Gastrocnemius medialis (tissue), 4 donors: Measurements from ENCODE around the gene LGMN. TPM values are rescaled to one million over a fixed set of nuclear protein-coding genes. Genes with fewer than 3 reads are reported as not detected.

Experiments used
- ATAC-seq, 2 donors: fragments of 150-250 bp; one replicate each; pipeline ENCODE4 v1.9.1; 2016
- DNase-seq, 2 donors: peaks; one replicate each; pipeline ENCODE4 v3.0.0-alpha.2; 2019
- H3K27ac ChIP-seq, 4 donors: fragments of 200-600 bp; sonication (generic); 1 replicate in 1 of 4; 2 replicates in 3 of 4; pipeline ENCODE4 v1.5.1; 2016 to 2018; ENCODE audit warnings: mild to moderate bottlenecking in 2 of 4, moderate library complexity in 1 of 4
- H3K27me3 ChIP-seq, 3 donors: fragments of 200-600 bp; sonication (generic) in 2 of 3; 1 replicate in 1 of 3; 2 replicates in 2 of 3; pipeline versions ENCODE4 v1.5.1 to v1.6.0; 2016 to 2019; ENCODE audit warnings: mild to moderate bottlenecking in 1 of 3, moderate library complexity in 1 of 3
- H3K36me3 ChIP-seq, 2 donors: fragments of 200-600 bp; sonication (generic) in 1 of 2; one replicate each; pipeline ENCODE4 v1.5.1; 2017 to 2018
- H3K4me1 ChIP-seq, 2 donors: fragments of 200-600 bp; sonication (generic) in 1 of 2; one replicate each; pipeline ENCODE4 v1.5.1; 2016 to 2017; ENCODE audit warnings: mild to moderate bottlenecking in 2 of 2
- H3K4me3 ChIP-seq, 4 donors: fragments of 200-600 bp; sonication (generic) in 3 of 4; 1 replicate in 1 of 4; 2 replicates in 3 of 4; pipeline ENCODE4 v1.5.1; 2016 to 2019; ENCODE audit warnings: mild to moderate bottlenecking in 2 of 4
- H3K9me3 ChIP-seq, 3 donors: fragments of 200-600 bp; sonication (generic) in 2 of 3; 1 replicate in 1 of 3; 2 replicates in 2 of 3; pipeline ENCODE4 v1.5.1; 2016 to 2019
- POLR2A ChIP-seq, 2 donors: fragments of 450-650 bp; IDR thresholded peaks; one replicate each; pipeline ENCODE4 v1.6.1; 2017; ENCODE audit warnings: antibody characterized with exemption in 2 of 2, mild to moderate bottlenecking in 2 of 2, moderate library complexity in 2 of 2
- in situ Hi-C, 4 donors: fragments of 200-750 bp; cut with MboI; loops; one replicate each; pipeline versions ENCODE4 v1.15.0 to v1.8.0; 2017; ENCODE audit warnings: low sequenced_read_pairs in 4 of 4
- intact Hi-C: fragments of 100-400 bp; cut with DNase I; formaldehyde crosslinking; loops from one replicate; pipeline ENCODE4 v1.15.1; 2023; ENCODE audit warnings: low total_unique reads
- total RNA-seq, 4 donors: library from RNA; depleted of rRNA; stranded (reverse); fragments of >200 nt; gene quantifications; one replicate each; pipeline versions ENCODE4 v1.1.0 to v1.2.3, GENCODE V29; 2016
- TF ChIP-seq, protein P1 (sequence below), 5 experiments: fragments of 450-650 bp in 3 of 5; fragments of 200-600 bp in 2 of 5; sonication (generic) in 2 of 5; IDR thresholded peaks in 4 of 5; conservative IDR thresholded peaks in 1 of 5; 1 replicate in 4 of 5; 2 replicates in 1 of 5; pipeline ENCODE4 v1.5.1; 2016 to 2019; ENCODE audit warnings: antibody characterized with exemption in 5 of 5, mild to moderate bottlenecking in 3 of 5, moderate library complexity in 3 of 5

LGMN gene
- total RNA-seq, 4 donors from 2014 or later: 53.5 to 78.5 (median 62.8) TPM

- Histone ChIP-seq H3K4me3 (peak overlapping the region in 3 of 4 donors; percentile 28 to 40 (median 39)), H3K4me1 (peaks cover 0 to 6% of the 10 kb centered on the region in 2 donors), H3K27ac (peak overlapping the region in 1 of 4 donors; percentile 27), H3K36me3 (no peaks in the 10 kb centered on the region), H3K27me3 (peaks cover 0 to 3% (median 0%) of the 10 kb centered on the region in 3 donors), H3K9me3 (no peaks in the 10 kb centered on the region)
- intact Hi-C loops: no loop called here
- peak in 1 of 2 donors; percentile 19 for TF ChIP-seq POLR2A (IDR thresholded peaks at IDR 0.05)
- TF ChIP-seq, protein P1, sequence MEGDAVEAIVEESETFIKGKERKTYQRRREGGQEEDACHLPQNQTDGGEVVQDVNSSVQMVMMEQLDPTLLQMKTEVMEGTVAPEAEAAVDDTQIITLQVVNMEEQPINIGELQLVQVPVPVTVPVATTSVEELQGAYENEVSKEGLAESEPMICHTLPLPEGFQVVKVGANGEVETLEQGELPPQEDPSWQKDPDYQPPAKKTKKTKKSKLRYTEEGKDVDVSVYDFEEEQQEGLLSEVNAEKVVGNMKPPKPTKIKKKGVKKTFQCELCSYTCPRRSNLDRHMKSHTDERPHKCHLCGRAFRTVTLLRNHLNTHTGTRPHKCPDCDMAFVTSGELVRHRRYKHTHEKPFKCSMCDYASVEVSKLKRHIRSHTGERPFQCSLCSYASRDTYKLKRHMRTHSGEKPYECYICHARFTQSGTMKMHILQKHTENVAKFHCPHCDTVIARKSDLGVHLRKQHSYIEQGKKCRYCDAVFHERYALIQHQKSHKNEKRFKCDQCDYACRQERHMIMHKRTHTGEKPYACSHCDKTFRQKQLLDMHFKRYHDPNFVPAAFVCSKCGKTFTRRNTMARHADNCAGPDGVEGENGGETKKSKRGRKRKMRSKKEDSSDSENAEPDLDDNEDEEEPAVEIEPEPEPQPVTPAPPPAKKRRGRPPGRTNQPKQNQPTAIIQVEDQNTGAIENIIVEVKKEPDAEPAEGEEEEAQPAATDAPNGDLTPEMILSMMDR (IDR thresholded peaks at IDR 0.05 in 4 of 5, conservative IDR thresholded peaks at IDR 0.05 in 1 of 5): no peak
- DNase-seq: no peak
- in situ Hi-C loops: no loop called here
- no peak for ATAC-seq
These were observed 60.6 kb downstream of the LGMN start for GRCh38 chr14:92687681-92688433.

- ATAC-seq: peak in 1 of 2 donors; percentile 41
These were observed 61.5 kb downstream of the LGMN start for GRCh38 chr14:92686900-92687427.

DNA sequence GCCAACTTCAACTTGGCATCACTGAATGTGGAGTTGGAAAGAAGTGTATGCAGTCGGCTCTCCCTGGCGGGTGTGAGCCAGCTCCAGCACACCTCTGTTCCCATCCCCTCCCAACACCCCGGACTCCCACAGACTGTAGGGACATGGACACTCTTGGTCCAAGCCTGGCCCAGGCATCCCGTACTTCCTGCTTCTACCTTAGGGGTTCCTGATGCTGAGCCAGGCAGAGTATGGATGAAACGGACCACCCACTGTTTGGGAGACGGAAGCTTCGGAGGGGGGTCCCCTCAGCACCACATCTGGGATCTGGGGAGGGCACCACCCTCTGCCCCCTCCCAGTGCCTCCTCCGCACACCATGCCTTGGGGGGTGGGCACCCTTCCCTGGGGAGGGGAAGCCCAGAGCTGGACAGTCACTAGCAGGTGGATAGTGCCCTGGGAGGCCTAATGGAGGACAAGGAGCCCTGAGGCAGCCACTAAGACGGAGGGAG is 62.0 kb downstream of the LGMN start:
- H3K27ac ChIP-seq: no peak overlapping the region
- H3K4me3 ChIP-seq: peak overlapping the region in 1 of 4 donors; percentile 40
- in situ Hi-C loops: no loop called here
- ATAC-seq: no peak
- DNase-seq: no peak
- intact Hi-C loops: no loop called here
- no peaks in the 10 kb centered on the region for H3K36me3 ChIP-seq
- H3K9me3 ChIP-seq: no peaks in the 10 kb centered on the region
- peaks cover 0 to 3% (median 0%) of the 10 kb centered on the region in 3 donors for H3K27me3 ChIP-seq
- no peaks in the 10 kb centered on the region for H3K4me1 ChIP-seq
- TF ChIP-seq, protein P1 (IDR thresholded peaks at IDR 0.05 in 4 of 5, conservative IDR thresholded peaks at IDR 0.05 in 1 of 5): no peak
- no peak for TF ChIP-seq POLR2A (IDR thresholded peaks at IDR 0.05)

More at GRCh38 chr14:92686900-92687427, 61.5 kb downstream of the LGMN start:
- Histone ChIP-seq H3K27ac (no peak overlapping the region), H3K36me3 (no peaks in the 10 kb centered on the region), H3K4me1 (no peaks in the 10 kb centered on the region), H3K9me3 (no peaks in the 10 kb centered on the region), H3K27me3 (peaks cover 0 to 3% (median 0%) of the 10 kb centered on the region in 3 donors), H3K4me3 (peak overlapping the region in 3 of 4 donors; percentile 28 to 40 (median 39))
- DNase-seq: no peak
- in situ Hi-C loops: no loop called here
- no peak for TF ChIP-seq POLR2A (IDR thresholded peaks at IDR 0.05)
- TF ChIP-seq, protein P1 (IDR thresholded peaks at IDR 0.05 in 4 of 5, conservative IDR thresholded peaks at IDR 0.05 in 1 of 5): peak in 4 of 5 experiments; percentile 64 to 99 (median 88)
- intact Hi-C loops: no loop called here

DNA sequence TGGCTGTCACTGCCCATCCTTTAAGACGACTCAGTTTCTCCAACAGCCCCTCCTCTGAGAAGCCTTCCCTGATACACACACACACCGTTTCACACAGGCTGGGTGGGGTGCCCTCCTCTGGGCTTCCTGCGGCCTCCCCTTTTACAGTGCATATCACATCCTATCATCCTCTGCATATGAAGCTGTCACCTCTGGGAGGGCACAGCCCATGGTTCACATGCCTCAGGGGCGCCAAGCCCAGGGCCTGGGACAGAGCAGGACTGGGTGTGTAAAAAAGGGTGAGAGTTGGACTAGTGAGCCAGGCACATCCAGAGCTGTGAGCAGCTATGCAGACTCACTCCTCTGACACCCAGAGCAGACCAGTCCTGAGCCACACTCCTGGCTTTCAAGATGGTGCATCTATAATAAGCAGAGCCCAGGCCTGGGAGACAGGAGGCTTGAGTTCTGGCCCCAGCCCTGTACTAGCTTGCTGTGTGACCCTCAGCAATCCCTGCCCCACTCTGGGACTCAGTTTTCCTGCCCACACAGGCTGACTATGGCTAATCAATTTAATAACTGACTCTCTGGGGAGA is 62.6 kb downstream of the LGMN start:
- no peaks in the 10 kb centered on the region for H3K36me3 ChIP-seq
- H3K4me3 ChIP-seq: no peak overlapping the region
- in situ Hi-C loops: no loop called here
- H3K27me3 ChIP-seq: peaks cover 0 to 3% (median 0%) of the 10 kb centered on the region in 3 donors
- ATAC-seq: no peak
- DNase-seq: no peak
- intact Hi-C loops: no loop called here
- no peak overlapping the region for H3K27ac ChIP-seq
- TF ChIP-seq, protein P1 (IDR thresholded peaks at IDR 0.05 in 4 of 5, conservative IDR thresholded peaks at IDR 0.05 in 1 of 5): no peak
- TF ChIP-seq POLR2A (IDR thresholded peaks at IDR 0.05): no peak
- H3K9me3 ChIP-seq: no peaks in the 10 kb centered on the region
- no peaks in the 10 kb centered on the region for H3K4me1 ChIP-seq
